GM10248 (cell line): ENCODE data around the gene STAT4.

ENCODE experiments used
- CTCF ChIA-PET: fragments of 300-600 bp; sonication (Branson Sonifier 250); formaldehyde crosslinking; extraction: SDS; loops from one replicate; lab custom pipeline; 2021; ENCODE audit warnings: antibody characterized with exemption; lab: Yijun Ruan, JAX
- POLR2A ChIA-PET: fragments of 350-650 bp; sonication (Branson Sonifier 250); formaldehyde crosslinking; extraction: SDS; loops from one replicate; lab custom pipeline; 2020; ENCODE audit warnings: antibody characterized with exemption; lab: Yijun Ruan, JAX
- DNase-seq: peaks from one replicate; pipeline ENCODE4 v3.0.0; 2012; ENCODE audit errors: extremely low spot score
- TF ChIP-seq, protein P1 (sequence below): IDR thresholded peaks from 2 replicates; pipeline ENCODE4 v1.5.1; 2012; ENCODE audit warnings: mild to moderate bottlenecking, low read depth; ENCODE audit errors: extremely low read depth, missing control alignments, control extremely low read depth

STAT4 gene

DNA sequence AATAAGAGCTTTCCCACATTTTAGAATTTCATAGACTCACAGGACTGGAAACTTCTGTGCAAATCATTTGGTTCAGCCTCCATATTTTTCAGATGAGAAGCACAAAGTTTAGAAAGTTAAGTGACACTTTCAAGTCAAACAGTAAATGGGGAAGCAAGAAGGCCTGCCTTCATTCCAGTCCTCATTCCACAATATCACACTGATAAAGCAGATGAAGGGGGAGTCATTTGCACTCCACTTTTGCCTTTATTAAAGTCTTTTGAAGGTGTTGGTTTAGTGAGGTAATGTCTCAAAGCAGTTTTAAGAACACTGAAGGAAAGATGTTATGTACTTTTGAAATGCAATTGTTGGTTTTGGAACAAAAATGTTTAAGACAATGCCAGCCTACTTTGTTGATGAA lies 32.7 kb upstream of the STAT4 start:
- no peak for DNase-seq
- ChIA-PET POLR2A (no interaction called here), CTCF (interaction anchor here (1.1 to 1.6 kb wide), 3 partner anchors 53 to 134 kb away, joined by 3 to 6 read pairs (median 3); no protein-coding TSS in a partner anchor)
- TF ChIP-seq, protein P1, sequence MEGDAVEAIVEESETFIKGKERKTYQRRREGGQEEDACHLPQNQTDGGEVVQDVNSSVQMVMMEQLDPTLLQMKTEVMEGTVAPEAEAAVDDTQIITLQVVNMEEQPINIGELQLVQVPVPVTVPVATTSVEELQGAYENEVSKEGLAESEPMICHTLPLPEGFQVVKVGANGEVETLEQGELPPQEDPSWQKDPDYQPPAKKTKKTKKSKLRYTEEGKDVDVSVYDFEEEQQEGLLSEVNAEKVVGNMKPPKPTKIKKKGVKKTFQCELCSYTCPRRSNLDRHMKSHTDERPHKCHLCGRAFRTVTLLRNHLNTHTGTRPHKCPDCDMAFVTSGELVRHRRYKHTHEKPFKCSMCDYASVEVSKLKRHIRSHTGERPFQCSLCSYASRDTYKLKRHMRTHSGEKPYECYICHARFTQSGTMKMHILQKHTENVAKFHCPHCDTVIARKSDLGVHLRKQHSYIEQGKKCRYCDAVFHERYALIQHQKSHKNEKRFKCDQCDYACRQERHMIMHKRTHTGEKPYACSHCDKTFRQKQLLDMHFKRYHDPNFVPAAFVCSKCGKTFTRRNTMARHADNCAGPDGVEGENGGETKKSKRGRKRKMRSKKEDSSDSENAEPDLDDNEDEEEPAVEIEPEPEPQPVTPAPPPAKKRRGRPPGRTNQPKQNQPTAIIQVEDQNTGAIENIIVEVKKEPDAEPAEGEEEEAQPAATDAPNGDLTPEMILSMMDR = no peak

DNA sequence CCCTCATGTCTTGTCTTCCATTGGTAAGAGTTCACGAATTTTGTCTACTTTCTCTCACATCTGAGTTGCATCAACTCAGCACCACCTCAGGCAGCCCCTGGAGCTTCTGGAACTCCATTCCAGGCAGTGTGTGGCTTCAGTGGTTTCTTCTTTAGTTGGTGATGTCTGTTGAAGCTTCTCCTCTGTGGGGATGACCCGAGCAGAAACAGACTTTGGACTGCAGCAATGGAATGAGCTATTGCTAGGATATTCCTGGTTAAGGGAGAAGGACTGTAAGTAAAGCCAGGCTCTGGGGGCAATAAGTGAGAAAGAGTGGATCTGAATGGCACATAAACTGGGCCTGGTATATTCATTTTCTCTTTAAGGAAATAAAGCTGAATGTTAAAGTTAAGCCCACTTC lies 32.3 kb upstream of the STAT4 start:
- no peak for DNase-seq
- POLR2A ChIA-PET = no interaction called here
- CTCF ChIA-PET = interaction anchor here (1.1 to 2.0 kb wide), 4 partner anchors 10 to 133 kb away, joined by 3 to 5 read pairs (median 4); no protein-coding TSS in a partner anchor
- TF ChIP-seq, protein P1 = no peak

DNA sequence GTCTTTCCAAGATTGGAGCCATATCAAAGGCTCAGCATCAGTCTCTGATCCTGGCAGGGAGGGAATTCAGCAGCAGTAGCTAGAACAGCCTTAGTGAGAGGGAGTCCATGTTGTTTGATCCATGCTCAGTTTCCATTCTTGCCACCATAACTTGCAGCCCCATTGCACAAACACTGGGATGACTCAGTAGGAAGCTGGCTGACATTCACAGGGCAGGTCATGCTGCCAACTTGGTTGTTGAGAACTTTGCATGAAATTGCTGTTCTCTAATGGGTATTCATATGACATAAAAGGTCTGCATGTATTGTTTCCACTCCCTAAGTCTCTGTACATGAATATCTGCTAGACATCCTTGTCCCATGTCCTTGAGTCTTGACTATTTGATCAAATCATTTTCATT lies 29.9 kb upstream of the STAT4 start:
- POLR2A ChIA-PET = no interaction called here
- no peak for DNase-seq
- TF ChIP-seq, protein P1 = no peak
- CTCF ChIA-PET = interaction anchor here (1.2 to 1.3 kb wide), 2 partner anchors 9 to 14 kb away, joined by 3 to 4 read pairs; no protein-coding TSS in a partner anchor

DNA sequence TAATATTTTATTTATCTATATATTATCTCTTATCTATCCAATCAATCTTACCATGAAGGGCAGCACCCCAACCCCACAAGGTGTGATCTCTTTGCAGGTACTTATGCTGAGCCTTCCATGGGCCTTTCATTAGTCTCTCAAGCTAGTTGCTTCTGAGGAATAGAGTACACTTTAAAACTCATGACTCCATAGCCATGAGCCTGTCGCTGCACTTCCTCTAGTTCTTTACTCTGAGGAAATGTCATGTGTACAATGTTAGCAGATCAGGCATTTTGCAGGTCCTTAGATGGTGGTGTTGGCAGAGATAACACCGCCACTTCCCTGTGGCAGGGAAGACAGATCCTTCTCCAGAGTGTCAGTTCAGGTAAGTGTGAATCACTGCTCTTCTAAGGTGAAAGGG lies 29.5 kb upstream of the STAT4 start:
- POLR2A ChIA-PET = no interaction called here
- TF ChIP-seq, protein P1 = no peak
- no peak for DNase-seq
- CTCF ChIA-PET = interaction anchor here (1.3 kb wide), 1 partner anchor 14 kb away, joined by 3 read pairs; no protein-coding TSS in a partner anchor

DNA sequence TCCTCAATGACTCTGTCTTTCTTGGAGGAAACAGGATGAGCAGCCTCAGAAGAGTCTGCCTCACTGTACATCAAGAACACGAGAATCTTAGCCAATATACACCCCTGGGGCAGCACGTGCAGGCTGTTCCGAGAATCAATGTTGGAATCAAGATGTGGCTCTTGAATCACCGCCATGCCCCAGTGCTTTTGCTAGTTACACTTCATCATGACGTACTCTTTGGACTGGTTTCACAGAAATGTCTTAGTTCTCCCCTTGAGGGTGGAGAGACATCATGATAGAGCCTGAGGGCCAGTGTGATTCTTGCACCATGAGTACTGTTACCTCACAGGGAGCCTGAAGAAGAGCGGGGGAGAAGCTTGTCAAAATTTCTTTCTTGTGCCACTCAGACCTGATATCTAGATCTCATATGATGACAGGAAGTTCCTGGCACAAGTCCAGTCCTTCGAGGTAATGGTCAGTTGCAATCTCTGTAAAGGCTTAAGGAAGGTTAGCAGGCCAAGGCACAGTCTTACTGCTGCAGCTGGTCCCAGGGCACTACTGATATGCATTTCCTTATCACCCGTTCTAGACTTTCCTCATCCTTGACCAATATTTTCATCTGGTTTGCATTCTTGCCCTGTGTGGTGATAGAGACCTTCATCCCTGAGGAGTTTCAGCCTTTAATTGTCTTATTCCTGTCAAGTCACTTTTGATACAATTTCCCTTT lies 28.2 kb upstream of the STAT4 start:
- ChIA-PET POLR2A (no interaction called here), CTCF (interaction anchor here (1.0 to 1.7 kb wide), 5 partner anchors 9 to 127 kb away, joined by 3 to 4 read pairs (median 3); no protein-coding TSS in a partner anchor)
- TF ChIP-seq, protein P1 = no peak
- no peak for DNase-seq

DNA sequence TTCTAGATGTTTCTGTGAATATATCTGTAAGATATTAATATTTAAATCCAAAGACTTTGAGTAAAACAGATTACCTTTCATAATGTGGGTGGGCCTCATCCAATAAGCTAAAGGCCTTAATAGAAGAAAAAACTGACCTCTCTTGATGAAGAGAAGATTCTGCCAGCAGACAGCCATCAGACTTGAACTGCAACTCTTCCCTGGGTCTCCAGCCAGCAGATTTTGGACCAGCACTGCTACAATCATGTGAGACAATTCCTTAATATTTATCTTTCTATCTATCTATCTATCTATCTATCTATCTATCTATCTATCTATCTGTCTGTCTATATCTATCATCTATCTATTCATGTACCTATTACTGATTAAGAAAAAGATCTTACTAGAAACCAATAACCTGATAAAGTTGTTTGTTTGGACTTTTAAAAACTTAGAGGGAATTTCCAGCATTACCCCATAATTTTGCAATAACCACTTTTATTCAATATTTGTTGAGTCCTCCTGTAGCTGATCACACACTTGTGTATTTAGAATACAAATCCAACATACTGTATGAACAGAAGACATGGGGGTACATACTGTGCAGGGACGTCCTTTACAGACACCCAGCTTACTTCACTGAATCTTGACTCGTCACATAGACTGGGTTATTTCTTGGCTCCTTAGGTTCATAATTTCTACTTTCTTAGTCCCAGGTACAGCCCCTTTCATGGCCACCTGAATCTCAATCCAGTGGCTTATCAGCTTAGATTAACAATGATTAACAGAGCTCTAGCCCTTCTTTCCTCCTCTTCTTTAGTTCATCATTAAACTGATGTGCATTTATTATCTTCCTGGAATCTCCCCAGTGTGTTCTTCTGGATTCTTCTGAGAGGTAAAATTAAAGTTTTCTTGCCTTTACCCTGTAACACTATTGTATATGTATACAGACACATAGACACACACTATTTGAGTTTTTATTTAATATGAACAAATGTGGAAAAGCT lies 27.2 kb upstream of the STAT4 start:
- POLR2A ChIA-PET = no interaction called here
- no peak for DNase-seq
- CTCF ChIA-PET = interaction anchor here (1.0 to 1.7 kb wide), 5 partner anchors 13 to 126 kb away, joined by 3 to 4 read pairs (median 3); no protein-coding TSS in a partner anchor
- TF ChIP-seq, protein P1 = no peak
